Activated T-helper 2 cell treated with anti-CD3 and anti-CD28 coated beads, Interferon-gamma antibody, Interleukin-2, Interleukin-4, amounts not matched to agents 10 μg/mL and 5 μg/mL and 100 μg/mL, durations not matched to agents 14 hours and 24 hours and 36 hours (primary cell): ENCODE measurements around the gene PLEKHA6. TPM values are rescaled to one million over a fixed set of nuclear protein-coding genes. Genes with fewer than 3 reads are reported as not detected.

Experiments used
- DNase-seq: peaks from one replicate; pipeline ENCODE4 v3.0.0; 2021; ENCODE audit warnings: low spot score
- H3K27ac Mint-ChIP-seq: one replicate; pipeline ENCODE4 v1.8.0; 2021; ENCODE audit warnings: mixed read lengths
- H3K27me3 Mint-ChIP-seq: one replicate; pipeline ENCODE4 v1.8.0; 2021; ENCODE audit warnings: low read depth, mixed read lengths
- H3K36me3 Mint-ChIP-seq: one replicate; pipeline ENCODE4 v1.8.0; 2021; ENCODE audit warnings: low read depth, mixed read lengths
- H3K4me1 Mint-ChIP-seq: one replicate; pipeline ENCODE4 v1.8.0; 2021; ENCODE audit warnings: low read depth, mixed read lengths
- H3K4me3 Mint-ChIP-seq: one replicate; pipeline ENCODE4 v1.8.0; 2021; ENCODE audit warnings: low read depth, mild to moderate bottlenecking, moderate library complexity, mixed read lengths
- H3K9me3 Mint-ChIP-seq: one replicate; pipeline ENCODE4 v1.8.0; 2021; ENCODE audit warnings: mixed read lengths
- intact Hi-C: fragments of 100-400 bp; cut with micrococcal nuclease; formaldehyde crosslinking; loops from one replicate; pipeline ENCODE4 v1.15.1; 2023
- total RNA-seq: library from RNA; stranded (reverse); gene quantifications from 2 replicates; pipeline ENCODE4 v1.2.3, GENCODE V29; 2022

PLEKHA6 gene
- total RNA-seq, 1 donor from 2014 or later: 0.52 TPM

GRCh38 chr1:204307334-204307883 lies 52.3 kb downstream of the PLEKHA6 start:
- DNase-seq: no peak
- Mint-ChIP-seq H3K27ac (no peak overlapping the region), H3K4me3 (no peak overlapping the region), H3K27me3 (peaks cover 15% of the 10 kb centered on the region), H3K9me3 (no peaks in the 10 kb centered on the region), H3K36me3 (no peaks in the 10 kb centered on the region), H3K4me1 (no peaks in the 10 kb centered on the region)
- intact Hi-C loops: no loop called here

GRCh38 chr1:204306076-204306475 lies 53.7 kb downstream of the PLEKHA6 start:
- peaks cover 3% of the 10 kb centered on the region for H3K4me1 Mint-ChIP-seq
- DNase-seq: no peak
- H3K4me3 Mint-ChIP-seq: no peak overlapping the region
- no peaks in the 10 kb centered on the region for H3K36me3 Mint-ChIP-seq
- H3K27me3 Mint-ChIP-seq: peaks cover 15% of the 10 kb centered on the region
- no peaks in the 10 kb centered on the region for H3K9me3 Mint-ChIP-seq
- H3K27ac Mint-ChIP-seq: no peak overlapping the region
- intact Hi-C loops: no loop called here

GRCh38 chr1:204304067-204304466 lies 55.7 kb downstream of the PLEKHA6 start:
- H3K27me3 Mint-ChIP-seq: peaks cover 15% of the 10 kb centered on the region
- peaks cover 3% of the 10 kb centered on the region for H3K4me1 Mint-ChIP-seq
- H3K9me3 Mint-ChIP-seq: no peaks in the 10 kb centered on the region
- H3K36me3 Mint-ChIP-seq: no peaks in the 10 kb centered on the region
- H3K27ac Mint-ChIP-seq: no peak overlapping the region
- H3K4me3 Mint-ChIP-seq: no peak overlapping the region
- intact Hi-C loops: no loop called here
- no peak for DNase-seq

GRCh38 chr1:204302769-204303168 lies 57.0 kb downstream of the PLEKHA6 start:
- no peak for DNase-seq
- Mint-ChIP-seq H3K36me3 (no peaks in the 10 kb centered on the region), H3K4me1 (peaks cover 3% of the 10 kb centered on the region), H3K27ac (no peak overlapping the region), H3K9me3 (no peaks in the 10 kb centered on the region), H3K27me3 (peaks cover 17% of the 10 kb centered on the region), H3K4me3 (no peak overlapping the region)
- intact Hi-C loops: no loop called here

GRCh38 chr1:204301171-204301957 lies 58.4 kb downstream of the PLEKHA6 start:
- H3K27ac Mint-ChIP-seq: no peak overlapping the region
- peaks cover 21% of the 10 kb centered on the region for H3K27me3 Mint-ChIP-seq
- no peaks in the 10 kb centered on the region for H3K9me3 Mint-ChIP-seq
- intact Hi-C loops: no loop called here
- H3K4me3 Mint-ChIP-seq: no peak overlapping the region
- peaks cover 9% of the 10 kb centered on the region for H3K4me1 Mint-ChIP-seq
- DNase-seq: no peak
- no peaks in the 10 kb centered on the region for H3K36me3 Mint-ChIP-seq

- Mint-ChIP-seq H3K9me3 (no peaks in the 10 kb centered on the region), H3K27me3 (peaks cover 13% of the 10 kb centered on the region), H3K36me3 (no peaks in the 10 kb centered on the region), H3K4me3 (no peak overlapping the region), H3K27ac (no peak overlapping the region), H3K4me1 (peaks cover 9% of the 10 kb centered on the region)
- intact Hi-C loops: no loop called here
- no peak for DNase-seq
Measured at GRCh38 chr1:204299814-204300365, 59.8 kb downstream of the PLEKHA6 start.

GRCh38 chr1:204296431-204296988 lies 63.2 kb downstream of the PLEKHA6 start:
- H3K4me1 Mint-ChIP-seq: peaks cover 6% of the 10 kb centered on the region
- H3K4me3 Mint-ChIP-seq: no peak overlapping the region
- DNase-seq: no peak
- no peaks in the 10 kb centered on the region for H3K9me3 Mint-ChIP-seq
- intact Hi-C loops: no loop called here
- no peak overlapping the region for H3K27ac Mint-ChIP-seq
- no peaks in the 10 kb centered on the region for H3K36me3 Mint-ChIP-seq
- H3K27me3 Mint-ChIP-seq: peaks cover 20% of the 10 kb centered on the region

- Mint-ChIP-seq H3K27ac (no peak overlapping the region), H3K9me3 (no peaks in the 10 kb centered on the region), H3K4me1 (peaks cover 6% of the 10 kb centered on the region), H3K27me3 (peaks cover 24% of the 10 kb centered on the region), H3K4me3 (no peak overlapping the region), H3K36me3 (no peaks in the 10 kb centered on the region)
- intact Hi-C loops: no loop called here
- no peak for DNase-seq
Measured at GRCh38 chr1:204295671-204296070, 64.1 kb downstream of the PLEKHA6 start.

GRCh38 chr1:204294357-204294756 lies 65.4 kb downstream of the PLEKHA6 start:
- intact Hi-C loops: no loop called here
- H3K27me3 Mint-ChIP-seq: peaks cover 32% of the 10 kb centered on the region
- H3K27ac Mint-ChIP-seq: no peak overlapping the region
- H3K9me3 Mint-ChIP-seq: no peaks in the 10 kb centered on the region
- peaks cover 6% of the 10 kb centered on the region for H3K4me1 Mint-ChIP-seq
- no peak for DNase-seq
- no peak overlapping the region for H3K4me3 Mint-ChIP-seq
- H3K36me3 Mint-ChIP-seq: no peaks in the 10 kb centered on the region

- Mint-ChIP-seq H3K4me1 (peaks cover 6% of the 10 kb centered on the region), H3K9me3 (no peaks in the 10 kb centered on the region)
Measured at GRCh38 chr1:204293605-204294337, 66.0 kb downstream of the PLEKHA6 start.

GRCh38 chr1:204292740-204293139 lies 67.0 kb downstream of the PLEKHA6 start:
- Mint-ChIP-seq H3K27ac (no peak overlapping the region), H3K36me3 (no peaks in the 10 kb centered on the region), H3K27me3 (peaks cover 43% of the 10 kb centered on the region), H3K4me1 (peaks cover 10% of the 10 kb centered on the region), H3K9me3 (no peaks in the 10 kb centered on the region), H3K4me3 (no peak overlapping the region)
- no peak for DNase-seq
- intact Hi-C loops: no loop called here

More at GRCh38 chr1:204293605-204294337, 66.0 kb downstream of the PLEKHA6 start:
- no peaks in the 10 kb centered on the region for H3K36me3 Mint-ChIP-seq
- intact Hi-C loops: no loop called here
- H3K27ac Mint-ChIP-seq: no peak overlapping the region
- peaks cover 36% of the 10 kb centered on the region for H3K27me3 Mint-ChIP-seq
- no peak for DNase-seq
- H3K4me3 Mint-ChIP-seq: no peak overlapping the region

- H3K4me1 Mint-ChIP-seq: peaks cover 15% of the 10 kb centered on the region
- H3K4me3 Mint-ChIP-seq: no peak overlapping the region
- no peak overlapping the region for H3K27ac Mint-ChIP-seq
- intact Hi-C loops: no loop called here
- DNase-seq: no peak
- H3K36me3 Mint-ChIP-seq: no peaks in the 10 kb centered on the region
- no peaks in the 10 kb centered on the region for H3K9me3 Mint-ChIP-seq
- peaks cover 36% of the 10 kb centered on the region for H3K27me3 Mint-ChIP-seq
Measured at GRCh38 chr1:204289280-204289679, 70.4 kb downstream of the PLEKHA6 start.
